ENCODE measurements around the gene OCIAD2.

Gene OCIAD2, protein sequence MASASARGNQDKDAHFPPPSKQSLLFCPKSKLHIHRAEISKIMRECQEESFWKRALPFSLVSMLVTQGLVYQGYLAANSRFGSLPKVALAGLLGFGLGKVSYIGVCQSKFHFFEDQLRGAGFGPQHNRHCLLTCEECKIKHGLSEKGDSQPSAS

DNA sequence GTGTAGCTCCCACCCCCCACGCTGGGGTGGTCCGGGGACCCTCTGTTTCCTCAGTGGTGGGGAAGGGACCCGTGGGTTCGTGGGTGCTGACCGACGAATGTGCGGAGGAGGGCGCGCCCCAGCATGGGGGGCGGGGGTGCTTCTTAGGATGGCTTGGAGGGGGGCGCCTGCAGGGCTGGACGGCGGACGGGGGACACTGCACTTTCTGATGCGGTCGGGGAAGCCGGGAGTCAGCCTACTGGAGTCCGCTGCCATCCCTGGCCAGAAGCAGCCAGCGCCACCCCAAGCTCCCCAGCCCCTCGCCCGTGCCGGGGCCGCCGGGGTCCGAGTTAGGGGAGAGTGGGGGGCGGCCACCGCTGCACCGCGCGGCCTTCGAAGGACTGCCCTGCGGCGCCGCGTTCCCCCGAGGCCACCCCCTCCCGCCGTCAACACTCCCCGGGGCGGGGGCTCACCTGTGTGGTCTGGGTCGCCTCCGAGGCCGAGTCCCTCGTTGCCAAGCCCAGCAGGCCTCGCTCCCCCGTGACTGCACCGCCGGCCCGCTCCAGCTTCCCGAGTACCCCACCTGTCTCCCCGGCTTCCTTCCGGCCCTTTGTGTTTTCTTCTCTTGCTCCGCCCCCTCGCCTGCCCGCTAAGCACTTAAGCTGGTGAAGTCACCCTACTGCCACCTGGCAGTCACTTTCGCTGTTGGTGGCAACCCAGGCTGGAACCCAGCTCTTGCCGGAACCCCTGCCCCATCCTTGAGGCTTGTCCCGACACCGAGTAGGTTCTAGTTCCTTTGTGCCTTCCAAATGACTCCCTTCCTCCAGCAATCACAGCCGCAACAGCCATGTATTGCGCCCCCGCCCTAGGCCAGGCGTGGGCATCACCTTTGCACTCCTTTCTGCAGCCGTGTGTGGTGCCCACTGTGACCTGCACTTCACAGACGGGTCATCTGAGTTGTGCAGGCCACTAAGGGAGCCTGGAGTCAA lies at the start of gene OCIAD2:
OCIAD2 (minus strand) TSS at position 569 of the 968 bp plus-strand sequence. CDS start 2,225 bp downstream, outside the sequence.
- peak within 1 kb of the TSS; percentile 71 for H3K4me3 ChIP-seq (ENCODE audit: low read length)

GRCh38 chr4:48954314-48954713 lies 47.7 kb upstream of the OCIAD2 start:
- H3K4me3 ChIP-seq (ENCODE audit: low read length): no peak overlapping the region
- no peak for TF ChIP-seq ZNF274 (IDR thresholded peaks at IDR 0.05; ENCODE audit: low read depth, low read length)

More for the DNA sequence above, at the start of gene OCIAD2:
- no peak for TF ChIP-seq ZNF274 (IDR thresholded peaks at IDR 0.05; ENCODE audit: low read depth, low read length)

GRCh38 chr4:48949518-48950219 lies 43.1 kb upstream of the OCIAD2 start:
- no peak for TF ChIP-seq ZNF274 (IDR thresholded peaks at IDR 0.05; ENCODE audit: low read depth, low read length)
- no peak overlapping the region for H3K4me3 ChIP-seq (ENCODE audit: low read length)

DNA sequence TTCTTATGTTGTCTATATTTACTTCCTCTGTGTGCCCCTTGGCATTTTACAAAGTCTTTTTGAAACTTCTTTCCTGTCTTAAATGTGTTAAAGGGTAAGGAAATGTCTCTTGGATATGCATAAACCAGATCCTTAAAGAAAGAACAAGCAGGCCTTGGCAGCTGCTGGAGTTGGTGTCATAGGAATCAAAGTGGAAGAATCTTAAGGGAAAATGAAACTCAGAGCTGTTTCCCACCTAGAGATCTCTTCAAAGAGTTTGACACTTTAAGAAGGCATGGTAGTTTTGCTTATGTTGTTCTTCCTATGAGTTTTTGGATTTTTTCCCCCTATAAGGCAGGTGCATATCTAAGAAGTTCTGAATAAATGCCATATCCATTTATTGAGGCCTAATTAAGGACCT lies 42.5 kb upstream of the OCIAD2 start:
- H3K4me3 ChIP-seq (ENCODE audit: low read length): no peak overlapping the region
- no peak for TF ChIP-seq ZNF274 (IDR thresholded peaks at IDR 0.05; ENCODE audit: low read depth, low read length)

GRCh38 chr4:48947731-48948130 lies 41.2 kb upstream of the OCIAD2 start:
- no peak overlapping the region for H3K4me3 ChIP-seq (ENCODE audit: low read length)
- TF ChIP-seq ZNF274 (IDR thresholded peaks at IDR 0.05; ENCODE audit: low read depth, low read length): no peak

GRCh38 chr4:48945981-48946380 lies 39.4 kb upstream of the OCIAD2 start:
- TF ChIP-seq ZNF274 (IDR thresholded peaks at IDR 0.05; ENCODE audit: low read depth, low read length): no peak
- no peak overlapping the region for H3K4me3 ChIP-seq (ENCODE audit: low read length)

- no peak overlapping the region for H3K4me3 ChIP-seq (ENCODE audit: low read length)
- no peak for TF ChIP-seq ZNF274 (IDR thresholded peaks at IDR 0.05; ENCODE audit: low read depth, low read length)
These were observed 38.2 kb upstream of the OCIAD2 start for GRCh38 chr4:48944756-48945241.

DNA sequence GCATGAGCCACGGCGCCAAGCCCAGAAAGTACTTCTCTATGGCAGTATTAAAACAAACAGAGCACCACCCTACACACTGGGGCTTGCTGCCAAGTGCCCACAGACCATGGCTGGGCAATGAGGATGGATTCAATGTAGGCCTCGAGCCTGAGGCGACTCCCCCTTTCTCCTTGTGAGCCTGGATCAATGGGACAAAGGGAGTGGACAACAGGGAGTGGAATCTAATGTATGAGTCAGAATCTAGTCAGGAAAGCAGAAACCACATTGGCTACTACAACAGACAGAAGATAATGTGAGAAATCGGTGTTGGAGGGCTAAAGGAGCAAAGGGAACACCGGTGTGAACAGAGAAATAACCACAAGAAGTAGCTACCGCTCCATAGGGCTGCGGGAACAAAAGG lies 37.7 kb upstream of the OCIAD2 start:
- TF ChIP-seq ZNF274 (IDR thresholded peaks at IDR 0.05; ENCODE audit: low read depth, low read length): no peak
- H3K4me3 ChIP-seq (ENCODE audit: low read length): no peak overlapping the region

DNA sequence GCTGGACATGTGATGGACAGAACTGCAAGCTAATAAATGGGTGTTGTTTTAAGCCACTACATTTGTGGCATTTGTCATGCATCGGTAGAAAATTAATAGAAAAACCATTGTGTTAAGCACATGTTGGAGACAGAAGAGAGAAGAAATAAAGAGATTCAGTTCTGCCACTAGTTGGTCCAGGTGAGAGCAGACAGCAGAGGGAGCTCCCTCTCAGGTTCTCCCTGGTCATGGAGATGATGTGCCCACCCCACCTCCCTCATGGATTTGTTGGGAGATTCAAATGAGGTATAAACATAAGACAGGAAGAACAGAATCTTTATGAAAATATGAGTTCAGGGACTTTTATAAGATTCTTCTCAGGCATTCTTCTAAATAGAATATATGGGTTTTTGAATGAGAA lies 36.8 kb upstream of the OCIAD2 start:
- TF ChIP-seq ZNF274 (IDR thresholded peaks at IDR 0.05; ENCODE audit: low read depth, low read length): no peak
- no peak overlapping the region for H3K4me3 ChIP-seq (ENCODE audit: low read length)

- no peak for TF ChIP-seq ZNF274 (IDR thresholded peaks at IDR 0.05; ENCODE audit: low read depth, low read length)
- no peak overlapping the region for H3K4me3 ChIP-seq (ENCODE audit: low read length)
These were observed 33.2 kb upstream of the OCIAD2 start for GRCh38 chr4:48939785-48940184.

- no peak for TF ChIP-seq ZNF274 (IDR thresholded peaks at IDR 0.05; ENCODE audit: low read depth, low read length)
- H3K4me3 ChIP-seq (ENCODE audit: low read length): no peak overlapping the region
These were observed 32.3 kb upstream of the OCIAD2 start for GRCh38 chr4:48938831-48939230.

DNA sequence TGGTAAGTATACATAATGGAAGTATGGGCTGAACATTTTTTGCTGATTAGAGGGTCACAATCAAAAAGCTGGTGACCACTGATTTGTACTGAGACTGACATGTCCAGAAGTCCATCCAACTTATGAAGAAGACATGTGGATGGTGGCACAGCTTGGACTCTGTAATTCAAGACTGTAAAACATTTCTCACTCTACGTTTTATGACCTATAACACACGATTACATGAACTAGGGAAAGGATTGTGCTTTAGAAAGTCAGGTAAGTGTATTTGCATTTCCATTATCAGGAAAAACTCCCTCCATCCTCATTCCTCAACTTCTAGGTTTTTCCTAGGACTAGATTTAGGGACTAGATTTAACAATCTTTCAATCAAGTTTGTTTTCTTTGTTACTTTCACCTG lies 30.5 kb upstream of the OCIAD2 start:
- no peak for TF ChIP-seq ZNF274 (IDR thresholded peaks at IDR 0.05; ENCODE audit: low read depth, low read length)

GRCh38 chr4:48931459-48931858 lies 24.9 kb upstream of the OCIAD2 start:
- no peak overlapping the region for H3K4me3 ChIP-seq (ENCODE audit: low read length)
- TF ChIP-seq ZNF274 (IDR thresholded peaks at IDR 0.05; ENCODE audit: low read depth, low read length): no peak

More for the DNA sequence above, 30.5 kb upstream of the OCIAD2 start:
- H3K4me3 ChIP-seq (ENCODE audit: low read length): no peak overlapping the region

- TF ChIP-seq ZNF274 (IDR thresholded peaks at IDR 0.05; ENCODE audit: low read depth, low read length): no peak
- H3K4me3 ChIP-seq (ENCODE audit: low read length): no peak overlapping the region
These were observed 24.1 kb upstream of the OCIAD2 start for GRCh38 chr4:48930654-48931053.

Data from GM08714 (cell line).